SKM-1 (cell line): Measurements from ENCODE around the gene TRIM33.
"Not testable (repeated sequence)": the region's sequence is repeated elsewhere in the genome, so short reads cannot be mapped to it uniquely, and the experiment has no call there.

Experiments
- DNase-seq: peaks from one replicate; lab custom pipeline; 2025; ENCODE audit not compliant: unreplicated experiment; lab: John Stamatoyannopoulos, UW

TRIM33 gene

DNA sequence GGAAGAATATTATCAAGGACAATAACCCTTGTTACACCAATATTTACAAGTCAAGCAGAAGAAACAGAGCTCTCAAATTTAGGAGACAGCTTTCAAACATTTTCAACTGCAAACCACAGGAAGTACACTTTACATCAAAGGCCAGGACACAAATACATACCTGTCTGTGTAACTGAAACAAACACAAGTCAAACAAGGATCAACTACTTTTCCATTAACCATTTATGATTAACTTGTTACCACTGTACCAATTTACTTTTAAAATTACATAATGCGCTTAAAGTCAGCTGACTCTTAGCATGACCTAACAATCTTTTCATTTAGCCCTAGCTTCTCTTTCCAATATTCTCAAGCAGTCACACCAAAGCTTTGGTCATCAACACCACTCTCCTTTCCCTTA, 43.5 kb downstream of the TRIM33 start:
- DNase-seq, result no peak

DNA sequence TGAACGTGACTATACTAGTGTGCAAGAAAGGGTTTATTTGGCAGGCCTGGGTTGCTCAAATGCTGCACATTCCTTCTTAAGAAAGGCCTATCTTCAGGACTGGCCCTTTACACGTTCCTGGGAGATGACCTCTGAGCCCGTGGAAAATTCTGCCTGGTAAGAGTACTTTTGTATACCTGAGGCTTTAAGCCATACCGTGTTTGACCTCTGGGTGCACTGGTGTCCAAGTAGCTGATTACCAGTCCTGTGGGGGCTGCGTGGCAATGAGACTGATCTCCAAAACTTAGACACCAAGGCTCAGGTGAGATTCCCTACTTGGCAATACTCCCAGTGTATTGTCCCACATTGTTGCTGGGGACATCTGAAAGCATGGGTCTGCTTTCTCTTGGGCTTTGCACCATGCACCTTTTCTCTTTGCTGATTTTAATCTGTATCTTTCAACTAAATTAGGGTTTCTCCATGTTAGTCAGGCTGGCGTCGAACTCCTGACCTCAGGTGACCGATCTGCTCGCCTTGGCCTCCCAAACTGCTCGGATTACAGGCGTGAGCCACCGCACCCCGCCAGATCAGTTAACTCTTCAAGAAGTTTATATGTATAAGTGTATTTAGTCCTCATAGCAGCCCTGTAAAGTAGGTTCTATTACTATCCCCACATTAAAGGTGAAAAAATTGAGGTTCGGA, 44.5 kb downstream of the TRIM33 start:
- no peak for DNase-seq

DNA sequence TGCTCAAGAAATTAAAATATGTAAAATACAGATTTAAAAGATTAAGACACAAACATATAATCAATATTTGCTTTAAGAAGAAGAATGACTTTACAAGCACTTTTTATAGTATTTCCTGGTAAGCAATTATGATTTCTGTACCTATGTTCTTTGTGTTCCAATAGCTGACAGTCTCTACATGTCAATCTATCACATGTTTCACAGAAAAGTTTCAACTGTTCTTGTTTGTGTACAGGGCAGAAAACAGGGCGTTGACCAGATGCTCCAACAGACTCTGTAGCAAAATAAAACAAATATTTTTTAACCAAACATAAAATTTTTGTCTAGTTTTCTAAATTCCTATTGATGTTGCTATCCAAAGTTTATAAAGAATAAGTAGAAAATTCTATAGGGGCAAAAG, 48.0 kb downstream of the TRIM33 start:
- DNase-seq, result no peak

DNA sequence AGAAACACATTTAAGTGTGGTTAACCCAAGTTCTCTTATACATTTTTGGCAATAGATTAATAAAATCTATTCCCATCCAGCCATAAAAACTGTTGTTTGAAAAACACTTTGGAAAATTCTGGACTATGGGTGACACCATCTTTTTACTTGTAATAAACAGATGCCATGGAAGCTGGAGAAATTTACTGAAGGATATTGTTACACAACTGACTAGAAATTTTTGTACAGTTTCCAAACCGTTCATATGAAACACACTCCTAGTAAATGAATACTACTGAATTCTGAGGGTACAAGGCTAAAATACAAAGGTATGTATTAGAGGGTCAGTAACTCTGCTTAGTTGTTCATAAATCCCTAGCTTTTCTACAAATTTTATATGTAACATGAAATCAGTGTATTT, 48.7 kb downstream of the TRIM33 start:
- DNase-seq, result no peak

DNA sequence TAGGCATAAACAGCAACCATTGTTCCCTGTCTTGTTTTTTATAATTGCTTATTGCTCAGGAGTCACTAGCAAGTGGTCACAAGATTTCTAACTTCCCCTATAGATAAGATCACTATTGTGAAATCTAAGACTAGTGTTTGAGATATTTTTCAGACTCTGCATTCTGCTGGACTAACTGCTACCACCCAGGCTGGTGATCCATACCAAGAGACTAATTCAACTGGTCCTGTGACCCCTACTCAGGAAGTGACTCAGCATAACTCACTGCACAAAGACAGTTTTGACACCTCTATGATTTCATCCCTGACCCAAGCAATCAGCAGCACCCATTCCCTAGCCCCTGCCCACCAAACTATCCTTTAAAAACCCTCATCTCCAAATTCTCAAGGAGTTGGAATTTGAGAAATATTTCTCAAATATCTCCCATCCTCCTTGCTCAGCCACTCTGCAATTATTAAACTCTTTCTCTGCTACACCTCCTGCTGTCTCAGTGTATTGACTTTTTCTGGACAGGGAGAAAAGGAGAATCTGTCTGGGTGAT, 52.7 kb downstream of the TRIM33 start:
- DNase-seq, result no peak

DNA sequence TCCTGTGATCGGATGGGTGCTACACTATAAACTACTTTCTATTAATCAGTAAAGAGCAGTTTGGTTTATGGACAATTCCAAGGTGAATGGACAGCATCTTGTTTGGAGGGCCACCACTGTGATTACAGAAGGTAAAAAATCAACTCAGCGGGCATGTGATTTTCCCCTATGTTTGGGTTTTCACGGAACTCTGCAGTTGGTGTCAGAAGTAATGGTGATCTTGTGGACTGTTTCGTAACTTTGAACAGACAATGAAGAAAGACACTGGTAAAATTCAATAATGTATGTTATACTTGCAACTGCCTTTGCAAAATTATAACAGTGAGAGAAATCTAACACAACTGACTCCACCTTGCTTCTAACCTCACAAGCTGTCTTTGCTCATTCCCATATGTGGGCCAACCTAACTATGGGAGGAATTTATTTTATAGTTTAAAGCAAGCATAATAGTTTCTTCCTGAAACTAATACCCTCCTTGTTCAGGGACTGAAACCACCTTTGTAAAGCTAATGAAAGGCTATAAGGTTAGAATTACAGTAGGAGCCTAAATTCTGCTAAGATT, 53.2 kb downstream of the TRIM33 start:
- no peak for DNase-seq

DNA sequence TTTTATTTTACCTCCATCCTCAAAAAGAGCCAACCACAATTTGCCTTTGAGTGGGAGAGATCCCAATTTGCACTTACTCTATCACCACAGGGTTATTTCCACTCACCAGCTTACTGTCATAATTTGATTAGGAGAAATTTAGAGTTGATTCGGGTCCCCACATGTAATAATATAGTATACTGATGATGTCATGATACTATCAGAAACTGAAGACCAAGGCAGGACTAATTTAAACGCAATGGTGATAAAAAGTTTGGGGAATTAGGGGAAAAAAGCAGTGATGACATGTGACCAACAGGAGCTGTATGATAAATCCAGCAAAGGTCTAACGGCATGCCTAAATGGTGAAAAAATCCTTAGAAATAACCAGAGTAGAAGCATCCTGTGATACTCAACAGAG, 54.4 kb downstream of the TRIM33 start:
- no peak for DNase-seq

DNA sequence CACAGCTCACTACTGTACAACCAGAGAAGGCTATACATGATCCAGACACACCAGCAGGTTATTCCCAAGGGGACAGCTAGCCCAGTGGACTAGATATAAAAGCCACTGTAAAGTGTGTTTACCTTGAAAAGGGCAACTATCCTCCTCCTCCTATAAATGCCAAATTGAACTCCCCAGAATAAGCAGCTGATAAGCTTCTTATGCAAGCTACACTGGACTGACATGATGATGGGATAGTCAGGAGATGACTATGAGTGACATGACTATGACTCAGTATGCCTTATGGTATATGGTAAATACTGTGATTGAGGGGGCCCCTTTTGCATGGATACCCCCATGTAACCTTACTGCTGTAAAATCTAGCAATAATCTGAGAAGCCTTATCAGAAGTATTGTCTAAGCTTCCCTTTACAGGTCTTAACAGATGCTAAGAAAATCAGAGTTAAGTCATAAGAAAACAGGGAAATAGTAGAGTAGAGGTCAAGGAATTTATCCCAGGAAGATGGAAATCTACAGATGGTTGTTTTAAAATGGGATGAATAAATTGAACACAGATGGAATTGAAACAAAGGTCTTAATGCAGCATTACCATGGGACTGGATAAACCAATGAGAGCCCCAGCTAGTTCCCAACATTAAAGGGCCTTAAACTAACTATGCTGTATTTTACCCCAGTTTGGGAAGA, 55.8 kb downstream of the TRIM33 start:
- no peak for DNase-seq

DNA sequence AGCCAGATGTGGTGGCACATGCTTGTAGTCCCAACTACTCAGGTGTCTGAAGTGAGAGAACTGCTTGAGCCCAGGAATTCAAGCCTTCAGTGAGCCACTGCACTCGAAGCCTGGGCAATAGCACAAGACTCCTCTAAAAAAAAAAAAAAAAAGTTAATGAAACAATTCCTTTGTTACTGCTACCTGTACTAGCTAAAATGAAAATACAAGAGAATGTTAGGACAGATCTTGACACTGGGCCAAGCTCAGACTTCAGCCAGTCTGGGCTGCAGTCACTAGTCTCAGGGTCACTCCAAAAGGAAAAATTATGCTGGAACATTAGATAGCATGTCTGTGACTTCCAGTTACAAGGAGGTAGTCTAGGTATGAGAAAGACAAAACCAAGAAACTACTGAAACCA, 56.5 kb downstream of the TRIM33 start:
- DNase-seq, result no peak

DNA sequence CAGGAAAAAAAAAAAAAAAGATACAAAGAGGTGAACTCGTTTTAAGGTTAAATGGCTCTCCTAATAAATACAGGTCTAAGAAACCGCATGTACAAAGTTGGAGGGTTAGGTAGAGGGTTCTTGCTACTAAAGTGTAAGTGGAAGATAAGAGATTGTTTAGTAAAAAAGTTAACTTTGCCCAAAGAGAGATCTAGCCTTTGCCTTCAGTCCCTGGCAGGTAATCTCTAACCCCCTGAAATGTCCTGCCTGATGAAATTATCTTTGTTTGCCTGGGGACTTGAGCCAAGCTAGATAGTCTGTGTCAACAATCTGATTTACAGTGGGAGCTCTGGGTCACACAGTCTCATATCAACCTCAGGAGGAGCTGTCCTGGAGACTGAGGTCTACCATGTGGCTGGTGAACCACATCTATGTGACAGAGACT, 57.6 kb downstream of the TRIM33 start:
- no peak for DNase-seq

DNA sequence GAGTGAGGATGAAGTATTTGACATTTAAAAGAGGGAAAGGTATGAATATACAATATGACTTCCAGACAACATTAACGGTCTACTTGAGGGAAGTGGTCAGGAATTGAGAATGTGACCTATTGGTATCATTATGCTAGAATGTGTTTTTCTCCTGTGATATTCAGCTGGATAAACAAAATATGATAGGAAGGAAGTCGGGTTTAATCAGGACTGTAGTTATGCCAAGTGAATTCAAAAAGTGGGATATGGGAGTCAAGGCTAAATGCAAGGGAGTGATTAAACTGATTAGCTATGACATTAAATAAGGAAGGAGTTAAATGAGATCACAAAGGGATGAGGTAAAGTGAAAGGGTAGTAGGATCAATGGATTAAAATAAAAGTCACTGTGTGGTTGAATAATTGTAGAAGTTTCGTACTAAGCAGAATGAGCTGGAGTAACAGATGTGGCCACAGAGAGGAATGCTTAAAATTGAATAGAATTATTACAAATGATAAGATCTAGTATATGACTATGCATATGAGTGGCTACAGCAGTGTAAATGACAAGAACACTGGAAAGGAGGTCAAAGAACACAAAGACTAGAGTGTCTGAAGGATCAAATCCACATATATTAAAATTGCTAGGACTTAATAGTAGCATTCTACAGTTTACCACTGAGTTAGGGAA, 62.5 kb downstream of the TRIM33 start:
- no peak for DNase-seq

DNA sequence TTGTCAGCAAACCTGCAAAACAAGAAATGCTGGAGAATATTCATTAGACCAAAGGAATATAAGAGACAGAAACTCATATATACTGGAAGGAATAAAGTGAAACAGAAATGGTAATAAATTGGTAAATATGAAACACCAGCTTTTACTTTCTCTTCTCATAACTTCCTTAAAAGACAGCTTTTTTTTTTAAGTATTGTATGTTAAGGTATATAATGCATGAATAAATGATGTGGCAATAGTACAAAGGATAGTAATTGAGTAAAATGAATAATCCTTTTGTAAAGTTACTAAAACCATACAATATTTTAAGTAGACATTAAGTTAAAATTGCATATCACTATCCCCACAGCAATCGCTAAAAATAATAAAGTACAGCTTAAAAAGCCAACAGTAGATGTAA, 64.8 kb downstream of the TRIM33 start:
- DNase-seq, result no peak

DNA sequence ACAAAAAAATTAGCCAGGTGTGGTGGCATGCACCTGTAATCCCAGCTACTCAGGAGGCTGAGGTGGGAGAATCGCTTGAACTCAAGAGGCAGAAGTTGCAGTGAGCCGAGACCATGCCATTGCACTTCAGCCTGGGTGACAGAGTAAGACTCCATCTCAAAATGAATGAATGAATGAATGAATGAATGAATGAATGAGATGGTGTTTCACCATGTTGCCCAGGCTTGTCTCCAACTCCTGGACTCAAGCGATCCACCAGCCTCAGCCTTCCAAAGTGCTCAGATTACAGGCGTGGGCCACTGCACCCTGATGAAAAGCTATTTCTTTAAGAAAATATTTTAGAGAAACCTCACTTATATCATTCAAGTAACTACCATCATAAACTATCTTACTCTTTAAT, 67.8 kb downstream of the TRIM33 start:
- not testable (repeated sequence) for DNase-seq

DNA sequence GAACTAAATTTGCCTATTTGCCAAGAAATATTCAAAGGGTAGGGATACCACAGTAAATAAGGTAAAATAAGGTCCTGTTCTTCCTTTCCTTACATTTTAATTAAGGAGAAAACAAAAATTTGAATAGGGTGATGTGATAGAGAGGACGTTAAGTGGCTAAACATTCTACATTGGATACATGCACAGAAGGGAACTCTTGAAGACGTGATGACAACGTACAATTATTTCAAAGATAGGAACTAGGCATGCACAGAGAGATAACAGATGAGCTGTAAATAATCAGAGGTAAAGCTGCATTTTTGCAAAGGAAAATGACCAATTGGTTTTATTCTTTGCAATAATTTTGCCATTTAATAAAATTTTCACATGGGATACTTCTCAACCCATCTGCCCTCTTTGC, 69.7 kb downstream of the TRIM33 start:
- DNase-seq, result no peak

DNA sequence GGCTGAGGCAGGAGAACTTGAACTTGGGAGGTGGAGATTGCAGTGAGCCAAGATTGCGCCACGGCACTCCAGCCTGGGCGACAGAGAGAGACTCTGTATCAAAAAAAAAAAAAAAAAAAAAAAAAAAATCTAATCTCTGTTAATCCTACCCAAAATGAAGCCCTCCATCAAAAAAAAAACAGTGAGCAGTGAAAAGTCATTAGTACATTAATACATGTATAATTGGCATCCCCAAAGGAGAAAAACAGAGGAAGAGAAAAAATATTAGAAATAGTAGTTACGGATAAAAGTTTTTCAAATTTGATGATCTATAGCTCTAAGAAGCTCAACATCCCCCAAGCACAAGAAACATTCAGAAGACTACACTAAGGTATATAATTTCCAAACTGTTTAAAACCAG, 71.6 kb downstream of the TRIM33 start:
- no peak for DNase-seq

DNA sequence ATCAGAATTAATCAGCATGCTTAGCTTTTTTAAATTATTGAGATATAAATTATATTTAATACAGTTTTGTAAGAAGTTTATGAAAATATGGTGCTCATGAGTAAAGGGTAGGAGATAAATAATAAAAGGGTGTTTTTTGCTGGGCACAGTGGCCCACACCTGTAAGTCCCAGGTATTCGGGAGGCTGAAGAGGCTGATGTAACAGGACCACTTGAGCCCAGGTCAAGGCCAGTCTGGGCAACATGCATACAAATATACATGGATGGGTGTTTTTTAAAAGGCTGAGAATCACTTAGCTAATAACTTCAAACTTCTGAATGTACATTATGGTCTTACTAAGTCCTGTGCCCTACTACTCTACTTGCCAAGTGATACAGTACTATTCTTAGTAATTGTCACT, 73.2 kb downstream of the TRIM33 start:
- DNase-seq, result no peak

DNA sequence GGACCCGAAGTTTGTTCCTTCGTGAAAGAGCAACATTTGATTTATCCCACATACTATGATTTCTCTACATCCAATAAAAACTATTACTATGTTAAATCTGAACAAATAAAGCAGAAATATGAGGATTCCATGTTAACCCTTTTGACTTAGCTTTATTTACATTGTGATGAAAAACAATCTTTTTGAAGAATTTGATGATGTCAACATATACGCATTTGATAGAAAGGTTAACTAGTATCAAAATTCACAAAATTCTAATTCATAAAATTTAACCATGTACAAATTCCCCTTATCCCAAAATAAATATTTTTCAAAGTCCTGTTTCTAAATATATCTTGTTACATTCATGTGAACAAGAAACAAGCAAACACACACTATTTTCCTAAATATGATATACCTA, 74.2 kb downstream of the TRIM33 start:
- DNase-seq, result no peak

DNA sequence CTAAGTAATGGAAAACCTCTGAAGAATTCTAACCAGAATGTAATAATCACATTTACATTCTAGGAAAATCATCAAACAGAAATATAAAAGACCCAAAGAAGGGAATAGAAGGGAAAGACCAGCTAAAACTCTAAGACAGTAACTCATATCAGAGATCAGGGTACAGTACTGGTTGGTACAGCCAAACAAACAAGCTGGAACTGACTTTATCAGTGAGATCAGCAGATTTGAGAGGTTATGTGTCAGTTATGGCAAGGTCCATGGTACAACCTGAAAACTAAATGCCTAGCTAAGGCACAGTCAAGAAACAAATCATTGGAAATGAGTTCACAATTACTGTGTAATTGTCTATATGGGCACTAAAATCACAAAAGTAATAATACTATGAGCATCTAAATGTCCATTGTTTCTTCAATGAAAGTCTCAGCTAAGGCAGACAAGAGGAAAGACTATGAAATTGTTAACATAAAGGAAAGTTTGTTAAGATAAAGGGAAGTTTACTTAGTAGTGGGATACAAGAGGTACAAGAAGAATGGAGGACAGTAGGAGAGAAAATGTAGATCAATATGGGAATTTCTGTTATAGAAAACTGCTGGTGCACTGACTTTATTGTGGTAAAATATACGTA, 75.8 kb downstream of the TRIM33 start:
- DNase-seq, result no peak

DNA sequence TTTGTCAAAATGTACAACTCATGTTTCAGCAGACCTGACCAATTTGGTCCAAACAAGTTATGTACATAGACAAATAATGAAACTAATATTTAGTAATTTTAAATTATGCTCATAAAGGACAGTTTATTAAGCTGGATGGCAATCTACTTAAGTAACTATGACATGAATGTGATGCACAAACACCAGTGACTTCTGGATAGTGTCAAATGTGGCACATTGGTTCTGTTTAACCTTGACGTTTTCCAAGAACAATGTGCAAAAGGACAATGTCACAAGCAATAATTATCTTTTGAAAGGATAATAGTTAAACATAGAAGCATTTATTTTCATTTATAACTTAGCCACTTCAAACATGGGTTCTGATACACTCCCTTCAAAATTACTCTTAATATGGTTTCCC, 80.0 kb downstream of the TRIM33 start:
- no peak for DNase-seq

DNA sequence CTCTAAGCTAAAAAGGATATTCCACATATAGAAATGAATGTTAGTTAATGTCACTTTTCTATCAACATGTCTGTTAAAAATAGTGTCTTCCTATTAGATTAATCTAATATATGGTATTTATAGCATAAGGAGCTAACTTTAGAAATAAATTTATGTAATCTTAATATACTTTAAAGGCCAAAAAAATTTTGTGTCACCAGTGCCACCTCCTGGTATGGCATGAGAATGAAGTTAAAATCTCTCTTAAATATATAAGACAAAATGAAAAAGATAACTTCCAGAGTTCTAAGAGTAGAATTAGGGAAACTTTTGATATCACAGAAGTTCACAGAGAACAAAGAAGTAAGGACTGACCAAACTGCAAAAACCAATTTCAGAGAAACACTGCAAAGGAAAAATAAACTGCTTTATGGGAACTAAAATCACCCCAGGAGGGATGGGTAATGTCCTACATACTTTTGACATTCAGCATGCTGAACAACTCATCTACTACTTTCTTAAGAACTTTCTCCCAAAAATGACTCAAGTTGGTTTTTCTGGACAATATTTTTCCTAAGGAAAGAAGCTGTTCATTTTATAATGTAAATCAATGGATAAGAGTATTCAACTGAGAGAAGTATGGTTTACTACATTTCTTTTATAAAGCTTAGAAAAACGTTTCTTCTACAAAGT, 82.8 kb downstream of the TRIM33 start:
- DNase-seq, result no peak

DNA sequence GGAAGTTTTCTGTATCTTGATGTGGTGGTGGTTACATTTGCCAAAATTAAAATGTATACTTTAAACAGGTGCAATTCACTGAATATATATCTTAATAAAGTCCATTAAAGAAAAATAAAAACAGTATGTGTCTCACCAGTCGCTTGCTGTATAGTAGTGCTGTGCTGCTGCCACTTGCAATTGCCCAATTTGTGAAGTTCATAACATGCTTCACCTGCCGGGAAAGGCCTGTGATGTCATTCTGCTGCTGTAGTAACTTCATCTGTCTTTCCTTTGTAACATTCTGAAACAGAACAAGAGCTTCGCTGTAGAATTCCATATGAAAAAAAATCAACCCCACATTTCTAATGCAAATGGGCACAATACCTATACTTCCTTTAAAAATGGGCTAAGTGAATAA, 83.4 kb downstream of the TRIM33 start:
- DNase-seq, result no peak
